Endodermal cell (in vitro differentiated cells): ENCODE results near the gene PPBP. TPM values are rescaled to one million over a fixed set of nuclear protein-coding genes. Genes with fewer than 3 reads are reported as not detected.
"Not testable (repeated sequence)": the region's sequence is repeated elsewhere in the genome, so short reads cannot be mapped to it uniquely, and the experiment has no call there.

Source experiments
- DNase-seq: peaks from one replicate; pipeline ENCODE4 v3.0.0-alpha.2; 2017
- H3K27ac ChIP-seq: 2 replicates; pipeline ENCODE4 v1.5.1; 2013; ENCODE audit warnings: mild to moderate bottlenecking, low read depth, low read length, moderate library complexity
- H3K27me3 ChIP-seq: 2 replicates; pipeline ENCODE4 v1.6.1; 2013; ENCODE audit warnings: mild to moderate bottlenecking, low read length, moderate library complexity; ENCODE audit not compliant: insufficient read depth, control insufficient read depth, poor library complexity, severe bottlenecking
- H3K36me3 ChIP-seq: 2 replicates; pipeline ENCODE4 v1.7.0; 2013; ENCODE audit warnings: mild to moderate bottlenecking, low read length, moderate library complexity; ENCODE audit not compliant: control insufficient read depth, insufficient read depth
- H3K4me1 ChIP-seq: one replicate; pipeline ENCODE4 v1.7.0; 2013; ENCODE audit warnings: low read length; ENCODE audit not compliant: control insufficient read depth, insufficient read depth
- H3K4me3 ChIP-seq: 2 replicates; pipeline ENCODE4 v1.5.1; 2013; ENCODE audit warnings: mild to moderate bottlenecking, low read length, moderate library complexity
- H3K9ac ChIP-seq: 2 replicates; pipeline ENCODE4 v1.6.1; 2013; ENCODE audit warnings: mild to moderate bottlenecking, low read length, moderate library complexity; ENCODE audit not compliant: poor library complexity, severe bottlenecking; ENCODE audit errors: extremely low read depth
- H3K9me3 ChIP-seq: 2 replicates; pipeline ENCODE4 v1.6.1; 2013; ENCODE audit warnings: mild to moderate bottlenecking, low read length, moderate library complexity; ENCODE audit not compliant: control insufficient read depth
- H3K27ac Mint-ChIP-seq: 2 replicates; pipeline ENCODE4 v1.8.0; 2020; ENCODE audit warnings: mixed read lengths
- H3K27me3 Mint-ChIP-seq: 2 replicates; pipeline ENCODE4 v1.8.0; 2021; ENCODE audit warnings: mild to moderate bottlenecking, mixed read lengths; ENCODE audit not compliant: insufficient read depth
- H3K36me3 Mint-ChIP-seq: 2 replicates; pipeline ENCODE4 v1.8.0; 2020; ENCODE audit warnings: low read depth, mixed read lengths
- H3K4me1 Mint-ChIP-seq: 2 replicates; pipeline ENCODE4 v1.8.0; 2020; ENCODE audit warnings: mixed read lengths
- H3K4me3 Mint-ChIP-seq: 2 replicates; pipeline ENCODE4 v1.8.0; 2020; ENCODE audit warnings: mild to moderate bottlenecking, moderate library complexity, mixed read lengths
- H3K9me3 Mint-ChIP-seq: 2 replicates; pipeline ENCODE4 v1.8.0; 2020; ENCODE audit warnings: mild to moderate bottlenecking, mixed read lengths
- CTCF ChIP-seq: fragments of 200-600 bp; sonication (generic); conservative IDR thresholded peaks from 2 replicates; pipeline ENCODE4 v1.5.0; 2021; ENCODE audit warnings: antibody characterized with exemption, mild to moderate bottlenecking
- WGBS, 2 experiments: methylation state at CpG; one replicate each; pipeline versions ENCODE4 v1.1.5 to v1.1.7; 2013; ENCODE audit warnings: missing lambda C conversion rate in 2 of 2, mixed read lengths in 1 of 2; ENCODE audit not compliant: insufficient coverage in 1 of 2, insufficient read length in 1 of 2; 5-methylcytosine and 5-hydroxymethylcytosine counted together
- total RNA-seq, 2 donors: library from RNA; stranded (reverse); fragmentation: NEBNext Ultra II Directional in 1 of 2; extraction: Animal tissue kit (Norgen Biotek cat#: 25700) in 1 of 2; gene quantifications; 2 replicates in 1 of 2; 3 replicates in 1 of 2; pipeline ENCODE4 v1.2.1, GENCODE V29; 2021

PPBP gene
- total RNA-seq, 2 donors from 2014 or later = not detected

- H3K36me3 ChIP-seq = no peaks in the 10 kb centered on the region
- no peak for DNase-seq
- H3K36me3 Mint-ChIP-seq = no peaks in the 10 kb centered on the region
- H3K4me3 ChIP-seq = no peak overlapping the region
- no peaks in the 10 kb centered on the region for H3K9me3 ChIP-seq
- H3K4me3 Mint-ChIP-seq = no peak overlapping the region
- peaks cover 15% of the 10 kb centered on the region for H3K27me3 Mint-ChIP-seq
- H3K4me1 ChIP-seq = no peaks in the 10 kb centered on the region
- no peak overlapping the region for H3K27ac ChIP-seq
- 65% methylated on average over 1 of the region's 1 CpG; no CpG with 5 or more reads in 1 of the 2 experiments for WGBS, 2 experiments
- no peaks in the 10 kb centered on the region for H3K27me3 ChIP-seq
- H3K4me1 Mint-ChIP-seq = peaks cover 12% of the 10 kb centered on the region
- no peak for TF ChIP-seq CTCF
- no peak overlapping the region for H3K27ac Mint-ChIP-seq
- no peaks in the 10 kb centered on the region for H3K9me3 Mint-ChIP-seq
- no peak overlapping the region for H3K9ac ChIP-seq
Observed at GRCh38 chr4:73985528-73985852, 2.5 kb downstream of the PPBP start.

GRCh38 chr4:73984736-73985527 lies 3.1 kb downstream of the PPBP start:
- no peak overlapping the region for H3K9ac ChIP-seq
- Mint-ChIP-seq H3K27ac (no peak overlapping the region), H3K4me1 (peaks cover 10% of the 10 kb centered on the region), H3K9me3 (no peaks in the 10 kb centered on the region), H3K4me3 (no peak overlapping the region), H3K36me3 (no peaks in the 10 kb centered on the region), H3K27me3 (peaks cover 20% of the 10 kb centered on the region)
- H3K27ac ChIP-seq = no peak overlapping the region
- H3K27me3 ChIP-seq = no peaks in the 10 kb centered on the region
- H3K4me3 ChIP-seq = no peak overlapping the region
- no peaks in the 10 kb centered on the region for H3K9me3 ChIP-seq
- H3K4me1 ChIP-seq = no peaks in the 10 kb centered on the region
- 61 to 71% methylated on average over 4 of the region's 4 CpGs for WGBS, 2 experiments
- no peak for TF ChIP-seq CTCF
- peak; percentile 72 for DNase-seq
- no peaks in the 10 kb centered on the region for H3K36me3 ChIP-seq

GRCh38 chr4:73981175-73981574 lies 6.8 kb downstream of the PPBP start:
- H3K4me1 Mint-ChIP-seq = peaks cover 16% of the 10 kb centered on the region
- 84 to 89% methylated on average over 3 to 7 of the region's 7 CpGs for WGBS, 2 experiments
- not testable (repeated sequence) for H3K4me3 ChIP-seq, H3K9me3 ChIP-seq, H3K4me1 ChIP-seq, H3K9me3 Mint-ChIP-seq, H3K27me3 ChIP-seq, H3K27ac Mint-ChIP-seq, H3K36me3 ChIP-seq, H3K36me3 Mint-ChIP-seq, H3K27ac ChIP-seq, H3K9ac ChIP-seq
- DNase-seq = peak; percentile 64
- peaks cover 20% of the 10 kb centered on the region for H3K27me3 Mint-ChIP-seq
- peak overlapping the region; percentile 51 for H3K4me3 Mint-ChIP-seq
